Neural progenitor cell (in vitro differentiated cells): ENCODE data around the gene TMEM145. TPM values are rescaled to one million over a fixed set of nuclear protein-coding genes. Genes with fewer than 3 reads are reported as not detected.
A peak's percentile ranks its signal among the peaks of the same experiment; 100 is the strongest.

Experiments
- DNase-seq: peaks from one replicate; pipeline ENCODE4 v3.0.0-alpha.2; 2016; ENCODE audit warnings: low spot score
- H2AFZ ChIP-seq: fragments of 200-600 bp; sonication (generic); replicated peaks from 2 replicates; pipeline ENCODE4 v1.6.1; 2016; ENCODE audit warnings: antibody characterized with exemption
- H3F3A ChIP-seq: fragments of 200-600 bp; sonication (generic); 2 replicates; pipeline ENCODE4 v1.6.1; 2016; ENCODE audit warnings: antibody characterized with exemption, low read depth
- H3K27ac ChIP-seq: fragments of 200-600 bp; sonication (generic); 2 replicates; pipeline ENCODE4 v1.5.1; 2016; ENCODE audit warnings: mild to moderate bottlenecking
- H3K27me3 ChIP-seq: fragments of 200-600 bp; sonication (generic); 2 replicates; pipeline ENCODE4 v1.6.1; 2016; ENCODE audit warnings: mild to moderate bottlenecking, moderate library complexity
- H3K36me3 ChIP-seq: fragments of 200-600 bp; sonication (generic); 2 replicates; pipeline ENCODE4 v1.5.1; 2016
- H3K4me1 ChIP-seq: fragments of 200-600 bp; sonication (generic); 2 replicates; pipeline ENCODE4 v1.6.1; 2016; ENCODE audit warnings: mixed run types
- H3K4me2 ChIP-seq: fragments of 200-600 bp; sonication (generic); 2 replicates; pipeline ENCODE4 v1.6.1; 2016
- H3K4me3 ChIP-seq: fragments of 200-600 bp; sonication (generic); 2 replicates; pipeline ENCODE4 v1.5.1; 2016
- H3K79me2 ChIP-seq: fragments of 200-600 bp; sonication (generic); 2 replicates; pipeline ENCODE4 v1.6.1; 2016; ENCODE audit warnings: low read depth
- H3K9ac ChIP-seq: fragments of 200-600 bp; sonication (generic); 2 replicates; pipeline ENCODE4 v1.6.1; 2016
- H3K9me3 ChIP-seq: fragments of 200-600 bp; sonication (generic); 2 replicates; pipeline ENCODE4 v1.5.1; 2016; ENCODE audit warnings: low read depth
- H4K20me1 ChIP-seq: fragments of 200-600 bp; sonication (generic); 2 replicates; pipeline ENCODE4 v1.6.1; 2016; ENCODE audit warnings: low read depth
- H3K27ac Mint-ChIP-seq: 3 replicates; pipeline ENCODE4 v1.8.0; 2021; ENCODE audit warnings: mixed read lengths
- H3K27me3 Mint-ChIP-seq: 2 replicates; pipeline ENCODE4 v1.8.0; 2022; ENCODE audit warnings: low read depth, mild to moderate bottlenecking, inconsistent platforms, moderate library complexity, mixed read lengths; ENCODE audit not compliant: insufficient read depth
- H3K36me3 Mint-ChIP-seq: 3 replicates; pipeline ENCODE4 v1.8.0; 2021; ENCODE audit warnings: mixed read lengths
- H3K4me1 Mint-ChIP-seq: 3 replicates; pipeline ENCODE4 v1.8.0; 2021; ENCODE audit warnings: mixed read lengths
- H3K4me3 Mint-ChIP-seq: 3 replicates; pipeline ENCODE4 v1.8.0; 2021; ENCODE audit warnings: mild to moderate bottlenecking, moderate library complexity, mixed read lengths
- H3K9me3 Mint-ChIP-seq: 3 replicates; pipeline ENCODE4 v1.8.0; 2020; ENCODE audit warnings: mixed read lengths
- EZH2 ChIP-seq: fragments of 200-600 bp; sonication (generic); IDR thresholded peaks from 2 replicates; pipeline ENCODE4 v1.6.1; 2017; ENCODE audit warnings: antibody characterized with exemption, mild to moderate bottlenecking, moderate library complexity
- EZH2phosphoT487 ChIP-seq: fragments of 200-600 bp; sonication (generic); IDR thresholded peaks from 2 replicates; pipeline ENCODE4 v1.6.1; 2017; ENCODE audit warnings: antibody characterized with exemption
- total RNA-seq: library from RNA; depleted of rRNA; stranded (reverse); fragments of >200 nt; gene quantifications from 2 replicates; pipeline ENCODE4 v1.2.3, GENCODE V29; 2015; ENCODE audit warnings: low replicate concordance
- TF ChIP-seq, protein P1 (sequence below): fragments of 200-600 bp; sonication (generic); IDR thresholded peaks from 2 replicates; pipeline ENCODE4 v1.5.1; 2017; ENCODE audit warnings: antibody characterized with exemption, mild to moderate bottlenecking

Gene TMEM145
- total RNA-seq, 1 donor from 2014 or later: 6.6 TPM

DNA sequence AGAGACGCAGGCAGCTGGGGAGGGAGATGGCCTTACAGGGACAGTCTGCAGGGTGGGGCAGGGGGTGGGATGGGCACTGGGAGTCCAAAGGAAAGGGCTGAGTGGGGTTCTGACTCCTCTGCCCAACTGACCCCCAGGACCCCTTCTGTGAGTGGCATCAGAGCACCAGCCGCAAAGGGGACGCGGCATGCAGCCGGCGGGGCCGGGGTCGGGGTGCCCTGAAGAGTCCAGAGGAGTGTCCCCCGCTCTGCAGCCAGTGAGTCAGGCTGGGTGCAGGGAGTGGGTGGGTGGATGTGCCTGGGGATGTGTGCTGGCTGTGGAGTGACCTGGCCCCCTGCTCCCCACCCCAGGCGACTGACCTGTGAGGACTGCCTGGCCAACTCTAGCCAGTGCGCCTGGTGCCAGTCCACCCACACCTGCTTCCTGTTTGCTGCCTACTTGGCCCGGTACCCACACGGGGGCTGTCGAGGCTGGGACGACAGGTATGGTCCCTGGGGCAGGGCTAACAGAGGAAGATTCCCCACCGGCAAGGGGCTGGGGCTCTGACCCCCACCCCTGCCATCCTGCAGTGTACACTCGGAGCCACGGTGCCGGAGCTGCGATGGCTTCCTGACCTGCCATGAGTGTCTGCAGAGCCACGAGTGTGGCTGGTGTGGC lies 38.1 kb downstream of the TMEM145 start:
- Histone ChIP-seq H3K4me1 (no peaks in the 10 kb centered on the region), H3K27ac (no peak overlapping the region), H3F3A (no peaks in the 10 kb centered on the region), H3K4me3 (no peak overlapping the region), H3K9ac (no peak overlapping the region), H3K36me3 (no peaks in the 10 kb centered on the region), H3K27me3 (no peaks in the 10 kb centered on the region), H2AFZ (no peak overlapping the region), H3K4me2 (no peak overlapping the region), H4K20me1 (no peaks in the 10 kb centered on the region), H3K9me3 (no peaks in the 10 kb centered on the region), H3K79me2 (no peaks in the 10 kb centered on the region)
- H3K36me3 Mint-ChIP-seq: peaks cover 26% of the 10 kb centered on the region
- H3K4me3 Mint-ChIP-seq: no peak overlapping the region
- no peak overlapping the region for H3K27ac Mint-ChIP-seq
- H3K9me3 Mint-ChIP-seq: no peaks in the 10 kb centered on the region
- no peak for DNase-seq
- TF ChIP-seq EZH2phosphoT487 (no peak), EZH2 (no peak)
- TF ChIP-seq, protein P1, sequence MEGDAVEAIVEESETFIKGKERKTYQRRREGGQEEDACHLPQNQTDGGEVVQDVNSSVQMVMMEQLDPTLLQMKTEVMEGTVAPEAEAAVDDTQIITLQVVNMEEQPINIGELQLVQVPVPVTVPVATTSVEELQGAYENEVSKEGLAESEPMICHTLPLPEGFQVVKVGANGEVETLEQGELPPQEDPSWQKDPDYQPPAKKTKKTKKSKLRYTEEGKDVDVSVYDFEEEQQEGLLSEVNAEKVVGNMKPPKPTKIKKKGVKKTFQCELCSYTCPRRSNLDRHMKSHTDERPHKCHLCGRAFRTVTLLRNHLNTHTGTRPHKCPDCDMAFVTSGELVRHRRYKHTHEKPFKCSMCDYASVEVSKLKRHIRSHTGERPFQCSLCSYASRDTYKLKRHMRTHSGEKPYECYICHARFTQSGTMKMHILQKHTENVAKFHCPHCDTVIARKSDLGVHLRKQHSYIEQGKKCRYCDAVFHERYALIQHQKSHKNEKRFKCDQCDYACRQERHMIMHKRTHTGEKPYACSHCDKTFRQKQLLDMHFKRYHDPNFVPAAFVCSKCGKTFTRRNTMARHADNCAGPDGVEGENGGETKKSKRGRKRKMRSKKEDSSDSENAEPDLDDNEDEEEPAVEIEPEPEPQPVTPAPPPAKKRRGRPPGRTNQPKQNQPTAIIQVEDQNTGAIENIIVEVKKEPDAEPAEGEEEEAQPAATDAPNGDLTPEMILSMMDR: no peak
- H3K27me3 Mint-ChIP-seq: peaks cover 8% of the 10 kb centered on the region
- H3K4me1 Mint-ChIP-seq: peaks cover 27% of the 10 kb centered on the region

DNA sequence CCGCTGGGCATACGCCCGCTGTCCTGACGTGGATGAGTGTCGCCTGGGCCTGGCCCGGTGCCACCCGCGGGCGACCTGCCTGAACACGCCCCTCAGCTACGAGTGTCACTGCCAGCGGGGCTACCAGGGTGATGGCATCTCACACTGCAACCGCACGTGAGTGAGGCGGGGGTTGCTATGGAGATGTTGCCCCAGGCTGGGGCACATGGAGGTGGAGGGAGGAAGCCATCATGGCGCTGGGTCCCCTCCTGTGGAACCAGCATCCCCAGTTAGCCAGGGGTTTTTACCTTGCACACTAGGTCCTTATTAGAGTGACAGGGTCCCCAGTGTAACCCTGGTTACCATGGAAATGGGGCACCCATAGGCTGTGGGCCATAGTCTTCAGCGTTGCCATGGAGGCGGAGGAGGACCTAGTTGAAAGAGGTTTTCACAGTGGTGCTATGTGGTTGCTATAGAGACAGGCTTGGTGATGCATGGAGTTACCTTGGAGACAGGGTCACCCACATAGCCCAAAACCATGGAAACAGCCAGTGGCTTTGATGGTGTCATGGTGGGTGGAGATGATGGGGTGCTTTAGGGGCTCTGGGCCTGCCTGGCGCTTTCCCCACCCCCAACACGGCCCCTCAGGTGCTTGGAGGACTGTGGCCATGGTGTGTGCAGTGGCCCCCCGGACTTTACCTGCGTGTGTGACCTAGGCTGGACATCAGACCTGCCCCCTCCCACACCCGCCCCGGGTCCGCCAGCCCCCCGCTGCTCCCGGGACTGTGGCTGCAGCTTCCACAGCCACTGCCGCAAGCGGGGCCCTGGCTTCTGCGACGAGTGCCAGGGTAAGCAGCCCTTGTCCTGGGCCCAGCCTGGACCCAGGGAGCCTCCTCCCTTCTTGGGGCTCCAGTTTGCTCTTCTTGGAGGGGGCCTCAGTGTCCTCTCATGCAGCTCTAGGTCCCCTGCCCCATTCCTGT lies 39.5 kb downstream of the TMEM145 start:
- peaks cover 26% of the 10 kb centered on the region for H3K36me3 Mint-ChIP-seq
- H3K4me3 ChIP-seq: no peak overlapping the region
- H3K4me2 ChIP-seq: no peak overlapping the region
- H3K4me1 ChIP-seq: no peaks in the 10 kb centered on the region
- no peaks in the 10 kb centered on the region for H3K79me2 ChIP-seq
- peak overlapping the region; percentile 62 for H3K4me3 Mint-ChIP-seq
- H2AFZ ChIP-seq: no peak overlapping the region
- H3F3A ChIP-seq: no peaks in the 10 kb centered on the region
- peaks cover 7% of the 10 kb centered on the region for H3K27me3 Mint-ChIP-seq
- TF ChIP-seq EZH2 (no peak), EZH2phosphoT487 (no peak)
- TF ChIP-seq, protein P1: no peak
- H3K36me3 ChIP-seq: no peaks in the 10 kb centered on the region
- H3K27ac Mint-ChIP-seq: peak overlapping the region; percentile 90
- no peaks in the 10 kb centered on the region for H3K27me3 ChIP-seq
- DNase-seq: peak; percentile 14
- no peak overlapping the region for H3K9ac ChIP-seq
- no peaks in the 10 kb centered on the region for H4K20me1 ChIP-seq
- H3K9me3 ChIP-seq: no peaks in the 10 kb centered on the region
- H3K9me3 Mint-ChIP-seq: no peaks in the 10 kb centered on the region
- no peak overlapping the region for H3K27ac ChIP-seq
- H3K4me1 Mint-ChIP-seq: peaks cover 27% of the 10 kb centered on the region

GRCh38 chr19:42353341-42354015 lies 40.4 kb downstream of the TMEM145 start:
- Histone ChIP-seq H3K4me1 (no peaks in the 10 kb centered on the region), H3K9ac (no peak overlapping the region), H4K20me1 (no peaks in the 10 kb centered on the region), H3K4me3 (no peak overlapping the region), H3K4me2 (no peak overlapping the region), H3K27me3 (no peaks in the 10 kb centered on the region), H2AFZ (no peak overlapping the region), H3F3A (no peaks in the 10 kb centered on the region), H3K9me3 (no peaks in the 10 kb centered on the region), H3K27ac (no peak overlapping the region), H3K36me3 (no peaks in the 10 kb centered on the region), H3K79me2 (no peaks in the 10 kb centered on the region)
- no peak for DNase-seq
- Mint-ChIP-seq H3K4me3 (peak overlapping the region; percentile 55), H3K27ac (peak overlapping the region; percentile 90), H3K36me3 (peaks cover 21% of the 10 kb centered on the region), H3K9me3 (no peaks in the 10 kb centered on the region), H3K27me3 (peaks cover 2% of the 10 kb centered on the region), H3K4me1 (peaks cover 27% of the 10 kb centered on the region)
- TF ChIP-seq, protein P1: no peak
- TF ChIP-seq EZH2: no peak
